Measurements from ENCODE around the gene SVOPL.

- TF ChIP-seq EZH2phosphoT487 (IDR thresholded peaks at IDR 0.05; ENCODE audit: low read depth, severe bottlenecking, unreplicated experiment) (no peak), CTCF (IDR thresholded peaks at IDR 0.05; ENCODE audit: poor library complexity) (no peak), EZH2 (IDR thresholded peaks at IDR 0.05; ENCODE audit: borderline replicate concordance) (no peak)
Measured at GRCh38 chr7:138713191-138713590, 12.0 kb upstream of the SVOPL start.

All from hepatocyte (in vitro differentiated cells).